Stimulated activated CD8-positive, alpha-beta memory T cell treated with anti-CD3 and anti-CD28 coated beads, Interleukin-4, amount 100 ng/mL, for 4 hours (primary cell): ENCODE measurements around the gene DIP2C.

Experiments used
- DNase-seq, 2 donors: peaks; one replicate each; pipeline ENCODE4 v3.0.0-alpha.2; 2020; ENCODE audit warnings: low read depth in 2 of 2, low spot score in 1 of 2

The DIP2C gene

GRCh38 chr10:629186-629998 is 60.1 kb downstream of the DIP2C start:
- DNase-seq, result no peak

GRCh38 chr10:628386-629045 is 61.0 kb downstream of the DIP2C start:
- no peak for DNase-seq

- DNase-seq, result no peak
These were observed 62.2 kb downstream of the DIP2C start for GRCh38 chr10:627032-627992.

- no peak for DNase-seq
These were observed 63.4 kb downstream of the DIP2C start for GRCh38 chr10:625751-626711.

- DNase-seq, result no peak
These were observed 64.2 kb downstream of the DIP2C start for GRCh38 chr10:625333-625696.

GRCh38 chr10:624605-625332 is 64.7 kb downstream of the DIP2C start:
- no peak for DNase-seq

GRCh38 chr10:624312-624604 is 65.2 kb downstream of the DIP2C start:
- DNase-seq, result no peak

- no peak for DNase-seq
These were observed 65.8 kb downstream of the DIP2C start for GRCh38 chr10:623477-624311.

- DNase-seq, result no peak
These were observed 66.5 kb downstream of the DIP2C start for GRCh38 chr10:623014-623413.

GRCh38 chr10:621981-622740 is 67.3 kb downstream of the DIP2C start:
- DNase-seq, result no peak

- no peak for DNase-seq
These were observed 68.0 kb downstream of the DIP2C start for GRCh38 chr10:621513-621912.

GRCh38 chr10:620971-621370 is 68.5 kb downstream of the DIP2C start:
- no peak for DNase-seq

- no peak for DNase-seq
These were observed 69.1 kb downstream of the DIP2C start for GRCh38 chr10:620417-620816.

GRCh38 chr10:619710-620109 is 69.8 kb downstream of the DIP2C start:
- no peak for DNase-seq

GRCh38 chr10:618229-618989 is 71.1 kb downstream of the DIP2C start:
- DNase-seq, result no peak

- no peak for DNase-seq
These were observed 72.0 kb downstream of the DIP2C start for GRCh38 chr10:617471-617870.

- no peak for DNase-seq
These were observed 73.8 kb downstream of the DIP2C start for GRCh38 chr10:615583-616152.
